Measurements from ENCODE around the gene DNER. TPM values are rescaled to one million over a fixed set of nuclear protein-coding genes. Genes with fewer than 3 reads are reported as not detected.

Gene DNER
- total and polyA plus RNA-seq, 2 experiments from 2014 or later, result 4.7 to 8.8 TPM

GRCh38 chr2:229335877-229336346 is 378.4 kb downstream of the DNER start:
- no peak overlapping the region for H3K27ac ChIP-seq (ENCODE audit: low read depth)
- H3K4me1 ChIP-seq (ENCODE audit: insufficient read depth), result no peaks in the 10 kb centered on the region
- no peak overlapping the region for H3K27ac Mint-ChIP-seq
- no peaks in the 10 kb centered on the region for H3K36me3 Mint-ChIP-seq (ENCODE audit: low read depth)
- no peak for DNase-seq (ENCODE audit: low spot score)
- no peaks in the 10 kb centered on the region for H3F3A ChIP-seq (replicated peaks; ENCODE audit: low read depth)
- TF ChIP-seq POLR2AphosphoS5 (IDR thresholded peaks at IDR 0.05; ENCODE audit: low read depth), result no peak
- no peaks in the 10 kb centered on the region for H4K20me1 ChIP-seq (replicated peaks; ENCODE audit: insufficient read depth)
- no peak for ATAC-seq
- H3K27me3 Mint-ChIP-seq (ENCODE audit: insufficient read depth, low read depth, poor library complexity), result peaks cover 2% of the 10 kb centered on the region
- no peaks in the 10 kb centered on the region for H3K27me3 ChIP-seq (ENCODE audit: insufficient read depth)
- no peaks in the 10 kb centered on the region for H3K9me3 Mint-ChIP-seq
- no peaks in the 10 kb centered on the region for H3K36me3 ChIP-seq (ENCODE audit: insufficient read depth)
- no peak overlapping the region for H3K4me3 Mint-ChIP-seq
- H3K4me1 Mint-ChIP-seq, result peaks cover 5% of the 10 kb centered on the region; the same call in 1 of the 3 replicates
- no peaks in the 10 kb centered on the region for H3K79me2 ChIP-seq (replicated peaks; ENCODE audit: insufficient read depth)
- H3K4me3 ChIP-seq, result no peak overlapping the region
- H2AFZ ChIP-seq, result peak overlapping the region; percentile 56
- H3K4me2 ChIP-seq, result no peak overlapping the region
- H3K9me2 ChIP-seq (ENCODE audit: insufficient read depth), result peaks cover 12% of the 10 kb centered on the region; the same call in 1 of the 2 replicates

- no peak overlapping the region for H3K4me3 ChIP-seq
- no peak for ATAC-seq
- TF ChIP-seq, protein P1, sequence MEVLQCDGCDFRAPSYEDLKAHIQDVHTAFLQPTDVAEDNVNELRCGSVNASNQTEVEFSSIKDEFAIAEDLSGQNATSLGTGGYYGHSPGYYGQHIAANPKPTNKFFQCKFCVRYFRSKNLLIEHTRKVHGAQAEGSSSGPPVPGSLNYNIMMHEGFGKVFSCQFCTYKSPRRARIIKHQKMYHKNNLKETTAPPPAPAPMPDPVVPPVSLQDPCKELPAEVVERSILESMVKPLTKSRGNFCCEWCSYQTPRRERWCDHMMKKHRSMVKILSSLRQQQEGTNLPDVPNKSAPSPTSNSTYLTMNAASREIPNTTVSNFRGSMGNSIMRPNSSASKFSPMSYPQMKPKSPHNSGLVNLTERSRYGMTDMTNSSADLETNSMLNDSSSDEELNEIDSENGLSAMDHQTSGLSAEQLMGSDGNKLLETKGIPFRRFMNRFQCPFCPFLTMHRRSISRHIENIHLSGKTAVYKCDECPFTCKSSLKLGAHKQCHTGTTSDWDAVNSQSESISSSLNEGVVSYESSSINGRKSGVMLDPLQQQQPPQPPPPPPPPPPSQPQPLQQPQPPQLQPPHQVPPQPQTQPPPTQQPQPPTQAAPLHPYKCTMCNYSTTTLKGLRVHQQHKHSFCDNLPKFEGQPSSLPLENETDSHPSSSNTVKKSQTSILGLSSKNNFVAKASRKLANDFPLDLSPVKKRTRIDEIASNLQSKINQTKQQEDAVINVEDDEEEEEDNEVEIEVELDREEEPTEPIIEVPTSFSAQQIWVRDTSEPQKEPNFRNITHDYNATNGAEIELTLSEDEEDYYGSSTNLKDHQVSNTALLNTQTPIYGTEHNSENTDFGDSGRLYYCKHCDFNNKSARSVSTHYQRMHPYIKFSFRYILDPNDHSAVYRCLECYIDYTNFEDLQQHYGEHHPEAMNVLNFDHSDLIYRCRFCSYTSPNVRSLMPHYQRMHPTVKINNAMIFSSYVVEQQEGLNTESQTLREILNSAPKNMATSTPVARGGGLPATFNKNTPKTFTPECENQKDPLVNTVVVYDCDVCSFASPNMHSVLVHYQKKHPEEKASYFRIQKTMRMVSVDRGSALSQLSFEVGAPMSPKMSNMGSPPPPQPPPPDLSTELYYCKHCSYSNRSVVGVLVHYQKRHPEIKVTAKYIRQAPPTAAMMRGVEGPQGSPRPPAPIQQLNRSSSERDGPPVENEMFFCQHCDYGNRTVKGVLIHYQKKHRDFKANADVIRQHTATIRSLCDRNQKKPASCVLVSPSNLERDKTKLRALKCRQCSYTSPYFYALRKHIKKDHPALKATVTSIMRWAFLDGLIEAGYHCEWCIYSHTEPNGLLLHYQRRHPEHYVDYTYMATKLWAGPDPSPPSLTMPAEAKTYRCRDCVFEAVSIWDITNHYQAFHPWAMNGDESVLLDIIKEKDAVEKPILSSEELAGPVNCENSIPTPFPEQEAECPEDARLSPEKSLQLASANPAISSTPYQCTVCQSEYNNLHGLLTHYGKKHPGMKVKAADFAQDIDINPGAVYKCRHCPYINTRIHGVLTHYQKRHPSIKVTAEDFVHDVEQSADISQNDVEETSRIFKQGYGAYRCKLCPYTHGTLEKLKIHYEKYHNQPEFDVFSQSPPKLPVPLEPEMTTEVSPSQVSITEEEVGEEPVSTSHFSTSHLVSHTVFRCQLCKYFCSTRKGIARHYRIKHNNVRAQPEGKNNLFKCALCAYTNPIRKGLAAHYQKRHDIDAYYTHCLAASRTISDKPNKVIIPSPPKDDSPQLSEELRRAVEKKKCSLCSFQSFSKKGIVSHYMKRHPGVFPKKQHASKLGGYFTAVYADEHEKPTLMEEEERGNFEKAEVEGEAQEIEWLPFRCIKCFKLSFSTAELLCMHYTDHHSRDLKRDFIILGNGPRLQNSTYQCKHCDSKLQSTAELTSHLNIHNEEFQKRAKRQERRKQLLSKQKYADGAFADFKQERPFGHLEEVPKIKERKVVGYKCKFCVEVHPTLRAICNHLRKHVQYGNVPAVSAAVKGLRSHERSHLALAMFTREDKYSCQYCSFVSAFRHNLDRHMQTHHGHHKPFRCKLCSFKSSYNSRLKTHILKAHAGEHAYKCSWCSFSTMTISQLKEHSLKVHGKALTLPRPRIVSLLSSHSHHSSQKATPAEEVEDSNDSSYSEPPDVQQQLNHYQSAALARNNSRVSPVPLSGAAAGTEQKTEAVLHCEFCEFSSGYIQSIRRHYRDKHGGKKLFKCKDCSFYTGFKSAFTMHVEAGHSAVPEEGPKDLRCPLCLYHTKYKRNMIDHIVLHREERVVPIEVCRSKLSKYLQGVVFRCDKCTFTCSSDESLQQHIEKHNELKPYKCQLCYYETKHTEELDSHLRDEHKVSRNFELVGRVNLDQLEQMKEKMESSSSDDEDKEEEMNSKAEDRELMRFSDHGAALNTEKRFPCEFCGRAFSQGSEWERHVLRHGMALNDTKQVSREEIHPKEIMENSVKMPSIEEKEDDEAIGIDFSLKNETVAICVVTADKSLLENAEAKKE (CRISPR knock-in tag; IDR thresholded peaks at IDR 0.05), result no peak
- no peak for TF ChIP-seq EZH2phosphoT487 (IDR thresholded peaks at IDR 0.05; ENCODE audit: unreplicated experiment)
- TF ChIP-seq ZNF114 (CRISPR knock-in tag; IDR thresholded peaks at IDR 0.05), result no peak
- TF ChIP-seq, protein P2, sequence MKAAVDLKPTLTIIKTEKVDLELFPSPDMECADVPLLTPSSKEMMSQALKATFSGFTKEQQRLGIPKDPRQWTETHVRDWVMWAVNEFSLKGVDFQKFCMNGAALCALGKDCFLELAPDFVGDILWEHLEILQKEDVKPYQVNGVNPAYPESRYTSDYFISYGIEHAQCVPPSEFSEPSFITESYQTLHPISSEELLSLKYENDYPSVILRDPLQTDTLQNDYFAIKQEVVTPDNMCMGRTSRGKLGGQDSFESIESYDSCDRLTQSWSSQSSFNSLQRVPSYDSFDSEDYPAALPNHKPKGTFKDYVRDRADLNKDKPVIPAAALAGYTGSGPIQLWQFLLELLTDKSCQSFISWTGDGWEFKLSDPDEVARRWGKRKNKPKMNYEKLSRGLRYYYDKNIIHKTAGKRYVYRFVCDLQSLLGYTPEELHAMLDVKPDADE (IDR thresholded peaks at IDR 0.05), result no peak
- TF ChIP-seq, protein P3, sequence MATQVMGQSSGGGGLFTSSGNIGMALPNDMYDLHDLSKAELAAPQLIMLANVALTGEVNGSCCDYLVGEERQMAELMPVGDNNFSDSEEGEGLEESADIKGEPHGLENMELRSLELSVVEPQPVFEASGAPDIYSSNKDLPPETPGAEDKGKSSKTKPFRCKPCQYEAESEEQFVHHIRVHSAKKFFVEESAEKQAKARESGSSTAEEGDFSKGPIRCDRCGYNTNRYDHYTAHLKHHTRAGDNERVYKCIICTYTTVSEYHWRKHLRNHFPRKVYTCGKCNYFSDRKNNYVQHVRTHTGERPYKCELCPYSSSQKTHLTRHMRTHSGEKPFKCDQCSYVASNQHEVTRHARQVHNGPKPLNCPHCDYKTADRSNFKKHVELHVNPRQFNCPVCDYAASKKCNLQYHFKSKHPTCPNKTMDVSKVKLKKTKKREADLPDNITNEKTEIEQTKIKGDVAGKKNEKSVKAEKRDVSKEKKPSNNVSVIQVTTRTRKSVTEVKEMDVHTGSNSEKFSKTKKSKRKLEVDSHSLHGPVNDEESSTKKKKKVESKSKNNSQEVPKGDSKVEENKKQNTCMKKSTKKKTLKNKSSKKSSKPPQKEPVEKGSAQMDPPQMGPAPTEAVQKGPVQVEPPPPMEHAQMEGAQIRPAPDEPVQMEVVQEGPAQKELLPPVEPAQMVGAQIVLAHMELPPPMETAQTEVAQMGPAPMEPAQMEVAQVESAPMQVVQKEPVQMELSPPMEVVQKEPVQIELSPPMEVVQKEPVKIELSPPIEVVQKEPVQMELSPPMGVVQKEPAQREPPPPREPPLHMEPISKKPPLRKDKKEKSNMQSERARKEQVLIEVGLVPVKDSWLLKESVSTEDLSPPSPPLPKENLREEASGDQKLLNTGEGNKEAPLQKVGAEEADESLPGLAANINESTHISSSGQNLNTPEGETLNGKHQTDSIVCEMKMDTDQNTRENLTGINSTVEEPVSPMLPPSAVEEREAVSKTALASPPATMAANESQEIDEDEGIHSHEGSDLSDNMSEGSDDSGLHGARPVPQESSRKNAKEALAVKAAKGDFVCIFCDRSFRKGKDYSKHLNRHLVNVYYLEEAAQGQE (IDR thresholded peaks at IDR 0.05; ENCODE audit: unreplicated experiment), result no peak
- TF ChIP-seq JUNB (IDR thresholded peaks at IDR 0.05; ENCODE audit: unreplicated experiment), result no peak
Observed at GRCh38 chr2:229335330-229335729, 379.0 kb downstream of the DNER start.

More at GRCh38 chr2:229335330-229335729, 379.0 kb downstream of the DNER start:
- H3F3A ChIP-seq (replicated peaks; ENCODE audit: low read depth), result no peaks in the 10 kb centered on the region
- no peaks in the 10 kb centered on the region for H4K20me1 ChIP-seq (replicated peaks; ENCODE audit: insufficient read depth)
- H3K4me3 Mint-ChIP-seq, result no peak overlapping the region
- no peak overlapping the region for H3K27ac ChIP-seq (ENCODE audit: low read depth)
- no peak overlapping the region for H3K4me2 ChIP-seq
- peaks cover 12% of the 10 kb centered on the region; the same call in 1 of the 2 replicates for H3K9me2 ChIP-seq (ENCODE audit: insufficient read depth)
- peaks cover 5% of the 10 kb centered on the region; the same call in 1 of the 3 replicates for H3K4me1 Mint-ChIP-seq
- no peaks in the 10 kb centered on the region for H3K36me3 Mint-ChIP-seq (ENCODE audit: low read depth)
- H3K79me2 ChIP-seq (replicated peaks; ENCODE audit: insufficient read depth), result no peaks in the 10 kb centered on the region
- no peak overlapping the region for H3K27ac Mint-ChIP-seq
- no peak for DNase-seq (ENCODE audit: low spot score)
- no peaks in the 10 kb centered on the region for H3K36me3 ChIP-seq (ENCODE audit: insufficient read depth)
- no peaks in the 10 kb centered on the region for H3K9me3 Mint-ChIP-seq
- no peak overlapping the region for H2AFZ ChIP-seq
- H3K27me3 Mint-ChIP-seq (ENCODE audit: insufficient read depth, low read depth, poor library complexity), result peaks cover 2% of the 10 kb centered on the region
- no peaks in the 10 kb centered on the region for H3K27me3 ChIP-seq (ENCODE audit: insufficient read depth)
- no peaks in the 10 kb centered on the region for H3K4me1 ChIP-seq (ENCODE audit: insufficient read depth)

All from GM23338 (cell line).